GM21529 (cell line): ENCODE measurements around the gene PSAT1.

Experiments used
- ATAC-seq: cut with Tn5 transposase; IDR thresholded peaks from one replicate; pipeline ENCODE4 v1.9.1; 2021; ENCODE audit not compliant: unreplicated experiment

PSAT1 gene

DNA sequence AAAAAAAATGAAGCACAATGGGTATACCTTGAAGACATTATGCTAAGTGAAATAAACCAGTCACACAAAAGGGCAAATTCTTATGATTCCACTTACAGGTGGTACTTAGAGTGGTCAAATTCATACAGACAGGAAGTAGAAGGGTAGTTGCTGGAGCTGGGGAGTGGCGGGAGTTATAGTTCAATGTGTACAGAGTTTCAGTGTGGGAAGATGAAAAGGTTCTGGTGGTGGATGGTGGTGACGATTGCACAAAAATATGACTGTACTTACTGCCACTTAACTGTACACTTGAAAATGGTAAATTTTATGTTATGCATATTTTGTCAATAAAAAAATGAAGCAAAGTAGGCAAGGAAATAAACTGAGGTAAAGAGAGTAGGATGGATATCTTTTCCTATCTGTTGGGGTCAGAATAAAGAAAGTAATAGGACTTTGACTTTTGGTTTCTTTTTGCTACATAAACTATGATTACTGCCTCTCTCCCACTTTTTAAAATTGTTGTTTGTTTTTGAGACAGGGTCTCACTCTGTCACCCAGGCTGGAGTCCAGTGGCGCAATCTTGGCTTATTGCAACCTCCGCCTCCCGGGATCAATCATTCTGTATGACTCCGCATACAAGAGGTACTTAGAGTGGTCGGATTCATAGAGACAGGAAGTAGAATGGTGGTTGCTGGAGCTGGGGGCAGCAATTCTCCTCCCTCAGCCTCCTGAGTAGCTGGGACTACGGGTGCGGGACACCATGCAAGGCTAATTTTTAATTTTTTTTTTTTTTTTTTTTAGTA is 4.0 kb upstream of the PSAT1 start:
- no peak for ATAC-seq

DNA sequence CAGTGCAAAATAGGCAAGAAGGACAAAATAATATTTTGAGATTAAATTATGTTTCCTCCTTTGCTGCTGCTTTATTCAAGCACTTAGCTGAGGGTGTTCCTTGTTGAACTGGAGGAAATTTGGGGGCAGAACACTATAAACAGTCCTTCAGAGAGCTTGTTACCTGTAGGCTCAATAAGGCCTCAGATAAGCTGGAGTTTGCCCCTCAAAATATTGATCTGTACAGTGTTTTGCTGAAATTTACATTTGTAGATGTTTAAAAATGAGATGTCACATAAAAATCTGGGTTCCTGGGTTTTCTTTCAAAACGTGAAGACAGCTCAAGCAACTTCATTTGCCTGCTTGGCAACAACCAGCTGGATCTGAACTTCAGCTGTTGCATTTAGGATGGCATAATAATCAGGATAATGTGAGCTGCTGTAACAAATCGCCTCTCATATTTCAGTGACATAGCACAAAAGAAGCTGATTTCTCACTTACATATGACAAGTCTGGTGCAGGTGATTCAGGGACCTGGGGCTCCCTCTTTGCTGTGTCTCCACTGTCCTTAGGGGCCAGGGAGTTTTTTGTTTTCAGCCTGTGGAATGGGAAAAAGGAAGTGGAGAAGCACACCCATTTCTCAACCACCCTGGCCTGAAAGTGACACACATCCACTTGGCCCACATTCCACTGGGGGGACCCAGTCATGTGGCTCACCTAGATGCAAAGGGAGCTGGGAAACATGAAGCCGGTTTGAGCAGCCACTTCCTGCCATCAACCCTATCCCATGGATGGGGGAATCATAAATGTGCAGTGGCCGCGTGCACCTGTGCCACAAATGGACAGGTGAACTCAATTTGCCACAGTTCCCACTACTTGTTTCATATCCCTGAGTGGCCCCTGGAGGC is 2.4 kb upstream of the PSAT1 start:
- ATAC-seq, result no peak

DNA sequence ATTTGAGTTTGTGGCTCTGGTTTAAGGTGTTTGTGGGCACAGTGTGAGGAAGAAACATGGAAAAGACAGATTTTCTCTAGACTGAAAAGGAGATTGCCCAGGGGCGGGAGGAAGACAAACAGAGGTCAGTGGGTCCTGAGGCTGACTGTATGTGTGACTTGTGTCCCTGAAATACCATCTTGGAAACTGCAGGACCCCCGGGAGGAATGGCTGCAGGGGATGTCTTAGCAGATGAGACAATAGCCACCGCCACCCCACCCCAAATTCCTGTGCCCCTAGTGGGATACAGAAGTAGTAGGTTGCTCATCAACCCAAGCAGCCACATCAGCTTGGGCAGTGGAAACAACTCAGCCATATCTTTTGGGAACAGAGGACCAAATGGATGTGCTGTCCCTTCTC is 1.7 kb upstream of the PSAT1 start:
- no peak for ATAC-seq

DNA sequence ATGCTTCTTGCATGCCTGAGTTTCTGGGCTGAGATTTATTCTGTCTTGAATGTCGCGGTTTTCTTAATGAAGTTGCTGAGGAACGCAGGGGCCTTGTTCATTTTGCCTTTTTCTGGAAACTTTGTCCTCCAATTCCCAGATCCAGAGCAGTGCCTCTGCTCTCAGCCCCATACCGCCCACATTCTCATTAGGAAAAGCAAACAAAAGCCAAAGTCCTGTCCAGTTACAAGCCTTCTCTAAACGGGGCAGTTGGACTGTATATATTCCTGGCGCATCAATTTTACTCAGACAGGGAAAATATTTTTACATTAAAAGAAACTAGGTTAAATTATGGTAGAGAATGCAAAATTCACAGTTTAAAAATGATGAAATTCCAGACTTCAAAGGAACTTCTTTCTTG is 1.2 kb upstream of the PSAT1 start:
- no peak for ATAC-seq

DNA sequence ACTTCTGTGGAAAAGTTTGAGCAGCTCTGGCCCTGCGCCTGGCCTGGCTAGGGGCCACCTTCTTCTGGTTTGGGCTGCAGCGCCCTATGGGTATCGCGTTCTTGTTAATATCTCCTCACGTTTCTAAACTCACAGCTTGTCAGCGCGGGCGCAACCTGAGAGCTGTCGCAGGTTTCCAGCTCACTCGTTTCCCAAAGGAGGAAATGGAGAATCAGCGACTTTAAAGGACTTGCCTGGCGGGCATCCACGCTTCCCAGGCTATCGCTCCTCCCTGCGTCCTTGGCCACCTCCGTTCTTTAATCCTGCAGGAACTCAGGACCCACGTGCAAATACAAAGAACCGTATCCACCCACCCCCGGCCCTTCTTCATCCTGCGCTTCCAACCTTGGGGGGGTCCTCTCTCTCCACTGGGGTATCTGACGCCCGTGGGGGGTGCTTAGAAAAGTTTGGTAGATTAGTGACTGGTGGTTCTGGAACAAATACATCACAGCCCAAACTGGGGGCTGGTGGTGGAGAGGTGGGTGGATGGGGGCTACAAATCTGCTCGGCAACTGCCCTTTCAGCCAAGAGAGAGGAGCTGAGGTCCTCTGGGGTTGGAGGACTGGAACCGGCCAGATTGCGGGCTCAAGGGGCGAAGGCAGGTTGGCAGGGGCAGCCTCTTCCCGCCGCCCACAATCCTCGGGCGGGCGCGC is 578 bp upstream of the PSAT1 start:
- no peak for ATAC-seq

DNA sequence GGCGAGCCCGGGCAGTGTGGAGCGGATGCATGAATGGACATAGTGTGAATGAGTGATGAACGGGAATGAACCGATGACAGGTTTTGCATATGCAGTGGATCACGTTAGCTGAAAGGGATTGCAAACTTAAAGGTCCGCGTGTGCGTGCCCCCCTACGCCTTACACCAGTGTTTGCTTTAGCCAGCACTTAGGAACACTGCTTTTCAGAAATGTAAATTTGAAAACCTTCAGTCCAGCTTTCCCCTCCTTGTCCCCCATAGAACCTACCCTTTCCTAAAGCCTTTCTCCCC is 692 bp downstream of the PSAT1 start:
- peak; percentile 57 for ATAC-seq

DNA sequence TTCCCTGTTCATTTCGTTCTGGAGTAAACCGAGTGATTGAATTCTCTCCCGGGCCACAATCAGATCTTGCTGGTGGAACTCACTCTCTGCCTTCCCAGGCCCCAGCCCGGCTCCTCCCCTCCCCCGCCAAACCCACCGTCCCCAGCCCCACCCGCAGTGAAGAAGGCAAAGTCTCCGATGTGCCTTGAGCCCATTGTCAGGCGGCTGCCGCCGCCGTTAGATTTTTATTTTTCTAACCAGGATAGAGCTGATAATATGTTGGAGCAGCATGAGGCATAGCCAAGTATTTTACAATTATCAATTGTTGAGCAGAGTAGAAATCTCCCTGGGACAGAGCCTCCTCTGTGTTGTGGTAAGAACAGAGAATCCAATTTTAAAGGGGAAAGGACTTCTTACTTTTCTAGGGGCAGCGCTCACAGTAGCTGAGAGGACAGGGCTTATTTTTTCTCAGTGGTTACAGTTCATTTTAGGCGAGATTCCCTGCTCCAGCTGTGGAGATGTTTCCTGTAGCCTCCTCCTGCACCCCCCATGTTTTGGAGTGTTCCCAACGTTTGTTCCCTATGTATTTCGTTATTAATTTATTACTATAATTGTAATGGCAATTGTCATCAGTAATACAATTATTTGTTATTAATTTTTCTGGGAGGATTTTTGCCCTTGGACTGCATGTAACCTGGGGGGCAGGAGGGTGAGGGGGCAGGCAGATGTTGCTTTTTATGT is 1.3 kb downstream of the PSAT1 start:
- no peak for ATAC-seq

DNA sequence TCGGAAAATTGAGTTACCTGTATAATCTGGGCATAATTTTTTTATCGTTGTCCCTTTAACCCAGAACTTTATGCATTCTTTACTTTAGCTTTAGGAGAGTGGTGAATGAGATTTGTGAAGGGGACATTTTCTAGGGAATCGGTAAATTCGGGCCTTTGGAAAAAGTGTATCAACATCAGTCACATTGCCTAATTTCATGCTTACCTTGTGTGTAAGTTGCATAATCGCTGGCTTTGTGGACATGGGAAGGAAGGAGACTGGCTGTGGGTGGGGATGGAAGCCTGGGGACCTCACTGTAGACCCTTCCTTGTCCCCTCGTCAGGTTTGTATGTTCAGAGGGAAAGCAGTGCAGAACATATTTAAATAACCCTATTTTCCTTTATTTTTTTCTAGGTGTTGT is 3.3 kb downstream of the PSAT1 start:
- no peak for ATAC-seq

DNA sequence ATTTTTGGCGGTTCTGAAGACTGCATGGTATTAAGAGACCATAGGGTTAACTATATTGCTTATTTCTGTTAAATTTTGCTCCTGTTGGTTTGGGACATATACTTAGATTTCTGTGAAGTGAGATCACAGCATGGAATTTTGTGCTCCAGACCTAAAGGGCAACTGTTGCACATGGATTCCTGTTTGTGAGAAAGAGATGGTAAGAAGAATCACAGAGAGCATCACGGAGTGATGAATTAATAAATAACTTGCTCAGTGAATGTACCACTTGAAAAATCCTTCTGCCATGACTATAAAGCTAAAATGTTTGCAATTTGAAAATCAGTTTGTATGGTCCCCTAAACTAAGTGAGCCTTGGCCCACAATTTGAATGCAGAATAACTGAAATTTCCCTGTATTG is 4.5 kb downstream of the PSAT1 start:
- no peak for ATAC-seq

DNA sequence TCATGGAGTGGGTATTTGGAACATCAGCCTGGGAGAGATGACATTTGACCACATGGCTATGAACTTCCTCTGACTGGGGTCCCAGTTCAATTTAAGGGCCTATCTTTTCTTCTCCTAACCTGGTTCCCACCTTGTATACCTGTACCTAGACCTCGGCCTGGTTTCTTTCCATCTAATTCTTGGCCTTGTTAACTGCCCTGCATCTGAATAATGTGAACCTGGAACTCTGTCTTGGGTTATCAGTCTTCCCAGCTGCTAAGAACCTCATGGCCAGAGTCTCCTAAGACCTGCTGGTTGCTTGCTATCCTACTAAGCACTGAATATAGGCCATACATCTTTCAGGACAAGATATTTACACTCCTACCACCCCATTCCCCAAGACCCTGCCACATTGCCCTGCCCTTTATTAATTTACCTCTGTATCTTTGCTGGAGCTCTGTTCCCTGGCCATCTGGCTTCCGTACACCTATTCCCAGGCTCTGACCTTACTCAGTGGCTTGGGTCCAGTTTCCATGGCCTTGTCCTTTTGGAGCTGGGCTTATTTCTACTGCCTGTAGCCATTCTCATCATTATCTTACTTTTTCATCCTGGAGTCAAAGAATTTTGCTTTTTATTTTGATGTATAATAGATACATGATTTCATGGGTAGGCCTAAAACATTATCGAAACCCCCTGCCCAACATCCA is 6.6 kb downstream of the PSAT1 start:
- ATAC-seq, result no peak

DNA sequence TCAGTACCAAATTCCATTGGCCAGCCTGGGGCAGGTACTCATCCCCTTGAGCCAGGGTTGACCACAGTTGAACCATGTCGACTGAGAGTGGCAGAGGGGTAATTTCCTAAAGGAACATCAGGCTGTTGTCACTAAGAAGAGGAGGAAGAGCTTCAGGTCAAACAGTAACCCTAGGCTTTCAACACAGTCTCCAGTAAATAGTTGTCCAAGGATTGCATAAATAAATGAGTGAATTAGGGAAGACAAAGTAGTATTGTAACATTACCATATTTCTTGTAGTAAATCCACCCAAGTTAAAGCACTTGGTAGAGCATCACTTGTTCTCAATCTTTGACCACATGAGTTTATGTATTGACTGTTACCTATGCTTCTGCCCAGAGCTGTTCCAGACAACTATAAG is 7.4 kb downstream of the PSAT1 start:
- no peak for ATAC-seq

DNA sequence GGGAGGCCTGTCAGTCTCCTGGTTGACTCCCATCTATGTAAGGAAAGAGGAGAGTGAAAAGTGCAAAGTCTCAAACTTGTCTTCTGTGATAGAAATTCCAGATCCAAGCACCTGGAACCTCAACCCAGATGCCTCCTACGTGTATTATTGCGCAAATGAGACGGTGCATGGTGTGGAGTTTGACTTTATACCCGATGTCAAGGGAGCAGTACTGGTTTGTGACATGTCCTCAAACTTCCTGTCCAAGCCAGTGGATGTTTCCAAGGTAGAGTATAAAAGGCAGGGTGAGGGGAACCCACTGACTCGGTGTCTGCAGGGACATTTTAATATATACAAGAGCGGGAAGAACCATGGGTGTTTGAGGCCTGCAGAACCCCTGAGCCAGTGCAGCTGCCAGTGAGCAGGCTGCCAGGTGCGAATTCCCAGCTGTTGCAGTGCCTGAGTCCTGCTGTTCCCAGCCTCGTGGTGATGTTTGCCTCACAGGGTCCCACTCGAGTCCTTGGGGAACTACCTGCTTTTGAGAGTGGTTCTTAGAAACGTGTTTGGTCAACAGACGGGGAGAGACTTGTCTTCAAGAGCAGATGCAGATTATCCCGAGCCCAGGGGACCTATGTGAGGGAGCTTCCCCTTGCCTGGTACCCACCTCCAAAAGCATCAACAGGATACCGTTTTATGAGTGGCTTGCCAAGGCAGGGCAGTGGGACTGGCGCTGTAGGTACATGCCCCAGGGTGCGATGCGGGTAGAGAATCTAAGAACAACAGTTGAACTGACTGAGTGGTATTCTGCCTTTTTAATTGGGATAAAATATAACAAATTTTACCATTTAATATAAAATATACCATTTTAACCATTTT is 9.5 kb downstream of the PSAT1 start:
- no peak for ATAC-seq

DNA sequence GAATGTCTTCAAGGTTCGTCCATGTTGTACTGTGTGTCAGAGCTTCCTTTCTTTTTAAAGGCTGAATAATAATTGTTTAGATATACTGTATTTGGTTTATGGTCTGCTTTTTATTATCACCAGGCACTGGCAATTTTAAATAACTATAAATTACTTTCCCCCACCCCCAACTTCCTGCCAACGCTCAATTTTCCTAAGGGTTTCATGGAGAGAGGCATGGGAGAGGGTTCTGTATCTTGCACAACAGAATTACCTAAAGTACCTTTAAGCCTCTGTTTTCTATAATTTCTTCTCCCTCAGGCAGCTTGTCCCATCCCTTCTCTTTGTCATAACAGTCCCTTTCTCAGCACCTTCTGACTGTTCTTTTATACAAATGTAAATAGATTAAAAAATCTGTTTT is 10.4 kb downstream of the PSAT1 start:
- ATAC-seq, result no peak

DNA sequence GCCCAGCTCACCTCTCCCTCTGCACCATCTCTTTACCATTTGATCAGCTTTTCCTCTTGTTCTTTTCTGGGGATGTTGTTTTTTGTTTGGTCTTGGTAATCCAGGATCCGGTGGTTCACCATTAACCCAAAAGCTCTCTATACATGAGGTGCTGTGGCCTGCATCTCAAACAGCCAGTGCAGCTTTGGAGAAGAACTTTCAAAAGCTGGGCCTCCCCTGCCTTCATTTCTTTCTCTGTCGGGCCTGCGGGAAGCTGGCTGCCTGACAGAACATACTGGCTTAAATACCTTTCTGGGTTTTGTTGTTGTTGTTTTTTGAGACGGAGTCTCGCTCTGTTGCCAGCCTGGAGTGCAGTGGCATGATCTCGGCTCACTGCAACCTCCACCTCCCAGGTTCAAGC is 12.1 kb downstream of the PSAT1 start:
- ATAC-seq, result no peak

DNA sequence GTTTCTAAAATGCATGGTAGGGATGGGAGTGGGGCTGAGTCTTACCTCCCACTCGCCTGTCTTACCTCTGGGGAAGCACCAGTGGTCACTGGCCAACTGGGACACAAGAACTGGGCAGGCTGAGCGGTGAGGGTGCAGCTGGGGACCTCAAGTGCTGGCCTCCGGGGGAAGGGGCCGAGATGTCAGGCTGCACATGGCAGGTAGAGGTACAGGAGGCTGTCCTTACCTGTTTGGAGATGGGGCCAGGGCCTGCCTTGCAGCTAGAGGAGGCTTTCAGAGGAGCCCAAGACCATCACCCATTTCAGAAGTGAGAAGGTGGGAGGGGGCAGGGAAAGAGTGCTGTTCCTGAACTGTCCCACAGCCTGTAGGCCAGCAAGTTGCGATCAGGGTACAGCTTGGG is 14.2 kb downstream of the PSAT1 start:
- ATAC-seq, result no peak

DNA sequence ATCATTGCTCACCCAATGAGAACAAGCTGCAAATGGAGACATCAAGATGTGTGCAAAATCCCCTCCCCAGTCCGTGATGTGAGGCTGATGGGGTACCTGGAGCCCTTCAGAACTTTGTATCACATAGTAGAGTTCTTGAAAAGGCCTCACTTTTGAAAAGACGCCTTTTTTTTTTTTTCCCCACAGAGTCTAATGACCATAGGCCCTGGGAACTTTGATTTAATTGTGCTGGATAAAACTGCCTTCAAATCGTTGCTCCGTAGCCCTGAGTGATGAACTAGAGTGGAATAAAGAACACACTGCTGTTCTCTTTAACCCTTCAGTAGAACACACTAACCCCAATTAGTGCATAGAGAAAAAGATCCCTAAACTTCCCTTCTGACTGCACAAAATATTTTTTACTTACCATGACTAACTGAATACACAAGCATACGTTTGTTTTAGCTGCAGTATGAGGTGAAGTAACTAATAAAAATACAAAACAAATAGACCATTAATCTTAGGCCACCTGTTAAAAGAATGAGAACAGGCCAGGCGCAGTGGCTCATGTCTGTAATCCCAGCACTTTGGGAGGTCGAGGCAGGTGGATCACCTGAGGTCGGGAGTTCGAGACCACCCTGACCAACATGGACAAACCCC is 15.1 kb downstream of the PSAT1 start:
- no peak for ATAC-seq

DNA sequence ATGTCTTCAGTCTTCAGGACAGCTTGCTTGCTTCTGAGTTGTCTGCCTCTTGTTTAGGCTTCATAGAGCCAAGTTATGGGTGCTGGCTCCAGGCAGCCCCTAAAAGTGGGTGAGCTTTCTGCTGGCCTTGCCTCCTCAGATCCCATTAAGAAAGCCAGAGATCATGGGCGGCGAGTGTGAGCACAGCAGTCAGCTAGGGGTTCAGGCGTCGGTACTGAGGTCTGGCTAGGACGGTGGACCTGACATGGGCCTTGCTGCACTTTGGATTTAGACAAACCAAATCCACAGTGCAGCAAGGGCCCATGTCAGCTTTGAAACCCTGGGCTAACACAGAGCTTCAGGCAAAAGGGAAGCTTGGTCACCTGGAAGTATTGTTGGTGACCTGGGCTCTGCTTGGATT is 17.6 kb downstream of the PSAT1 start:
- no peak for ATAC-seq

DNA sequence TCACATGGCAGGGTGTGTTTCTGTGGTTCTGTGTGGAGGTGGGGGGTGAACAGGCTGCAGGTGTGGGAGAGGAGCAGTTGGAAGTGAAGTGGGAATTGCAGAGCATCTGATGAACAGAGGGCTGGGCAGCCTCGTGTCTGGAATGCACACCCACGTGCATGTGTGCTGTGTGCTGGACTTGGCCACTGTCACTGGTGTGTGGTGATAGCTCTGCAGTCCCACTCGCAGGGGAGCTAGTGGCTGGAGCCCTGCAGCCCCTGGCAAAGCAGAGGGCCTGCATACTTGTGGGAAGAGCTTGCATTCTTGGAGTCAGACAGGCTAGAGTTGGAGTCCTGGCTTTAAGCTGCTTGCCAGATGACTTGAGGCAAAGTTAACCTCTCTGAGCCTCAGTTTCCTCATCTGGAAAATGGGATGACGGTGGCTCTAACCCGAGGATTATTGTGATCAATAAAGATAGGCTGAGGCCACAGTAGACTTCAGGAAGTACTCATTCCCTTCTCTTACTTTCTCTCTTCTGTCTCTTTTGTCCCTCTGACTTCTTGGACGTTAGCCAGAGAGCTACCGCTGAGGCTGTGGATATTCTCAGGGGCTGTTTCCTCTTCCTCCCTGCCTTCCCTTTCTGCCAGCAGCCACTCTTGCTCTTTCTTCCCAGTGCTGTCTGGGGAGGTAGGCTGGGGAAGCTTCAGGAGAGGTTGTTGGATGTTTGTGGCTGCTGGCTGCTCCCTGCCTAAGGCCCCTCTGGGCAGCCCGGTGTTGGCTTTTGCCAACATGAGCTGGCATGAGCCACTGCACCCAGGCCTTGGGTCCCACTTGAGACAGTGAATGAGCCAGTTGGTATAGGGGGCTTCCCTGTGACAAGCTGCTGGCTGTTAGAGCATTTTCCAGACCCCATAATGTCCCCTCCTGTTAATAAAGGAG is 18.3 kb downstream of the PSAT1 start:
- ATAC-seq, result no peak
